Measurements from ENCODE around the gene SLC6A17. TPM values are rescaled to one million over a fixed set of nuclear protein-coding genes. Genes with fewer than 3 reads are reported as not detected.

SLC6A17 gene
- polyA plus RNA-seq, 4 donors, result 0.08 to 0.92 (median 0.77) TPM

GRCh38 chr1:110215621-110216515 is 65.6 kb downstream of the SLC6A17 start:
- no peak for DNase-seq (ENCODE audit: low read depth in 4 of 4, low spot score in 3 of 4)

- no peak for DNase-seq (ENCODE audit: low read depth in 4 of 4, low spot score in 3 of 4)
Measured at GRCh38 chr1:110216844-110217444, 66.7 kb downstream of the SLC6A17 start.

- no peak for DNase-seq (ENCODE audit: low read depth in 4 of 4, low spot score in 3 of 4)
Measured at GRCh38 chr1:110218137-110218536, 67.8 kb downstream of the SLC6A17 start.

- no peak for DNase-seq (ENCODE audit: low read depth in 4 of 4, low spot score in 3 of 4)
Measured at GRCh38 chr1:110218739-110219138, 68.4 kb downstream of the SLC6A17 start.

GRCh38 chr1:110220324-110220723 is 70.0 kb downstream of the SLC6A17 start:
- DNase-seq (ENCODE audit: low read depth in 4 of 4, low spot score in 3 of 4), result no peak

GRCh38 chr1:110221119-110221518 is 70.8 kb downstream of the SLC6A17 start:
- DNase-seq (ENCODE audit: low read depth in 4 of 4, low spot score in 3 of 4), result no peak

- DNase-seq (ENCODE audit: low read depth in 4 of 4, low spot score in 3 of 4), result no peak
Measured at GRCh38 chr1:110223127-110223526, 72.8 kb downstream of the SLC6A17 start.

GRCh38 chr1:110223581-110223980 is 73.3 kb downstream of the SLC6A17 start:
- DNase-seq (ENCODE audit: low read depth in 4 of 4, low spot score in 3 of 4), result no peak

GRCh38 chr1:110224240-110224995 is 74.1 kb downstream of the SLC6A17 start:
- DNase-seq (ENCODE audit: low read depth in 4 of 4, low spot score in 3 of 4), result no peak

- no peak for DNase-seq (ENCODE audit: low read depth in 4 of 4, low spot score in 3 of 4)
Measured at GRCh38 chr1:110225212-110225611, 74.9 kb downstream of the SLC6A17 start.

- DNase-seq (ENCODE audit: low read depth in 4 of 4, low spot score in 3 of 4), result no peak
Measured at GRCh38 chr1:110225756-110226404, 75.6 kb downstream of the SLC6A17 start.

GRCh38 chr1:110227774-110228173 is 77.5 kb downstream of the SLC6A17 start:
- DNase-seq (ENCODE audit: low read depth in 4 of 4, low spot score in 3 of 4), result no peak

- DNase-seq (ENCODE audit: low read depth in 4 of 4, low spot score in 3 of 4), result no peak
Measured at GRCh38 chr1:110228381-110228780, 78.1 kb downstream of the SLC6A17 start.

GRCh38 chr1:110228869-110229268 is 78.6 kb downstream of the SLC6A17 start:
- no peak for DNase-seq (ENCODE audit: low read depth in 4 of 4, low spot score in 3 of 4)

GRCh38 chr1:110229348-110230001 is 79.2 kb downstream of the SLC6A17 start:
- DNase-seq (ENCODE audit: low read depth in 4 of 4, low spot score in 3 of 4), result no peak

GRCh38 chr1:110230381-110231199 is 80.3 kb downstream of the SLC6A17 start:
- no peak for DNase-seq (ENCODE audit: low read depth in 4 of 4, low spot score in 3 of 4)

- no peak for DNase-seq (ENCODE audit: low read depth in 4 of 4, low spot score in 3 of 4)
Measured at GRCh38 chr1:110233861-110234260, 83.6 kb downstream of the SLC6A17 start.

GRCh38 chr1:110234691-110235090 is 84.4 kb downstream of the SLC6A17 start:
- no peak for DNase-seq (ENCODE audit: low read depth in 4 of 4, low spot score in 3 of 4)

GRCh38 chr1:110235181-110235833 is 85.0 kb downstream of the SLC6A17 start:
- no peak for DNase-seq (ENCODE audit: low read depth in 4 of 4, low spot score in 3 of 4)

All from left renal pelvis (tissue), 4 donors.